Activated CD8-positive, alpha-beta T cell treated with anti-CD3 and anti-CD28 coated beads for 36 hours (primary cell): Measurements from ENCODE around the gene ERBB2. TPM values are rescaled to one million over a fixed set of nuclear protein-coding genes. Genes with fewer than 3 reads are reported as not detected.

ENCODE experiments used
- ATAC-seq: fragments of 200-7000 bp; cut with Tn5 transposase; one replicate; pipeline ENCODE4 v1.10.0; 2021; ENCODE audit warnings: mild to moderate bottlenecking, moderate library complexity
- CTCF ChIA-PET: fragments of 350-600 bp; sonication (Branson Sonifier 250); formaldehyde crosslinking; loops from one replicate; lab custom pipeline; 2021; ENCODE audit warnings: antibody characterized with exemption; lab: Charles Lee
- POLR2A ChIA-PET: fragments of 350-600 bp; sonication (Branson Sonifier 250); formaldehyde crosslinking; loops from one replicate; lab custom pipeline; 2021; ENCODE audit warnings: antibody characterized with exemption; lab: Charles Lee
- DNase-seq: peaks from one replicate; pipeline ENCODE4 v3.0.0-alpha.2; 2020
- H3K27ac Mint-ChIP-seq: one replicate; pipeline ENCODE4 v1.8.0; 2021; ENCODE audit warnings: mild to moderate bottlenecking, mixed read lengths
- H3K27me3 Mint-ChIP-seq: one replicate; pipeline ENCODE4 v1.8.0; 2021; ENCODE audit warnings: mixed read lengths
- H3K36me3 Mint-ChIP-seq: one replicate; pipeline ENCODE4 v1.8.0; 2021; ENCODE audit warnings: low read depth, mixed read lengths
- H3K4me1 Mint-ChIP-seq: one replicate; pipeline ENCODE4 v1.8.0; 2021; ENCODE audit warnings: low read depth, mixed read lengths
- H3K4me3 Mint-ChIP-seq: one replicate; pipeline ENCODE4 v1.8.0; 2021; ENCODE audit warnings: mild to moderate bottlenecking, moderate library complexity, mixed read lengths
- H3K9me3 Mint-ChIP-seq: one replicate; pipeline ENCODE4 v1.8.0; 2021; ENCODE audit warnings: mixed read lengths
- CTCF ChIP-seq: fragments of 200-600 bp; IDR thresholded peaks from one replicate; pipeline ENCODE4 v1.8.0; 2022; ENCODE audit warnings: antibody characterized with exemption, mild to moderate bottlenecking
- intact Hi-C: fragments of 100-400 bp; cut with micrococcal nuclease; formaldehyde crosslinking; loops from one replicate; pipeline ENCODE4 v1.10.0; 2022
- total RNA-seq, 2 experiments: library from RNA; stranded (reverse); gene quantifications; one replicate each; pipeline ENCODE4 v1.2.3, GENCODE V29; 2021

Gene ERBB2
- total RNA-seq, 2 experiments from 2014 or later = 5.2 TPM

GRCh38 chr17:39711851-39712250 is 12.0 kb downstream of the ERBB2 start:
- ChIA-PET CTCF (no interaction called here), POLR2A (no interaction called here)
- Mint-ChIP-seq H3K27ac (no peak overlapping the region), H3K27me3 (no peaks in the 10 kb centered on the region), H3K36me3 (no peaks in the 10 kb centered on the region), H3K4me3 (no peak overlapping the region), H3K4me1 (peaks cover 7% of the 10 kb centered on the region), H3K9me3 (no peaks in the 10 kb centered on the region)
- DNase-seq = no peak
- TF ChIP-seq CTCF = no peak
- ATAC-seq = no peak
- intact Hi-C loops = no loop called here

GRCh38 chr17:39714234-39714633 is 14.4 kb downstream of the ERBB2 start:
- CTCF ChIA-PET = interaction anchor here (0.9 to 1.0 kb wide), 2 partner anchors 11 to 79 kb away, joined by 3 read pairs; no protein-coding TSS in a partner anchor
- ATAC-seq = no peak
- H3K27ac Mint-ChIP-seq = no peak overlapping the region
- H3K27me3 Mint-ChIP-seq = no peaks in the 10 kb centered on the region
- no peak for DNase-seq
- intact Hi-C loops = no loop called here
- H3K4me3 Mint-ChIP-seq = no peak overlapping the region
- no peak for TF ChIP-seq CTCF
- H3K9me3 Mint-ChIP-seq = no peaks in the 10 kb centered on the region
- H3K36me3 Mint-ChIP-seq = no peaks in the 10 kb centered on the region
- POLR2A ChIA-PET = no interaction called here
- H3K4me1 Mint-ChIP-seq = no peaks in the 10 kb centered on the region

GRCh38 chr17:39715375-39716072 is 15.7 kb downstream of the ERBB2 start:
- Mint-ChIP-seq H3K4me3 (no peak overlapping the region), H3K4me1 (no peaks in the 10 kb centered on the region), H3K27ac (no peak overlapping the region), H3K36me3 (no peaks in the 10 kb centered on the region), H3K9me3 (no peaks in the 10 kb centered on the region), H3K27me3 (no peaks in the 10 kb centered on the region)
- intact Hi-C loops = no loop called here
- ChIA-PET POLR2A (no interaction called here), CTCF (no interaction called here)
- ATAC-seq (no peak), DNase-seq (no peak)
- TF ChIP-seq CTCF = no peak

GRCh38 chr17:39716073-39716818 is 16.4 kb downstream of the ERBB2 start:
- intact Hi-C loops = no loop called here
- no peaks in the 10 kb centered on the region for H3K36me3 Mint-ChIP-seq
- TF ChIP-seq CTCF = no peak
- no peaks in the 10 kb centered on the region for H3K4me1 Mint-ChIP-seq
- no peak overlapping the region for H3K27ac Mint-ChIP-seq
- H3K4me3 Mint-ChIP-seq = no peak overlapping the region
- no peaks in the 10 kb centered on the region for H3K9me3 Mint-ChIP-seq
- ChIA-PET CTCF (interaction anchor here (0.8 to 1.2 kb wide), 2 partner anchors 14 to 62 kb away, joined by 3 to 7 read pairs; partner anchors contain the start of gene MIEN1), POLR2A (no interaction called here)
- H3K27me3 Mint-ChIP-seq = no peaks in the 10 kb centered on the region
- DNase-seq (no peak), ATAC-seq (no peak)
